AG04450 (cell line): ENCODE measurements around the gene TSPAN4. TPM values are rescaled to one million over a fixed set of nuclear protein-coding genes. Genes with fewer than 3 reads are reported as not detected.

Experiments
- CTCF ChIA-PET: fragments of 300-600, 350-600 bp; formaldehyde crosslinking; extraction: SDS; loops from one replicate; lab custom pipeline; 2022; ENCODE audit warnings: antibody characterized with exemption, inconsistent platforms; lab: Charles Lee
- POLR2A ChIA-PET: fragments of 350-600 bp; formaldehyde crosslinking; extraction: SDS; loops from one replicate; lab custom pipeline; 2021; ENCODE audit warnings: antibody characterized with exemption, inconsistent platforms; lab: Yijun Ruan, JAX
- DNase-seq: peaks from one replicate; pipeline ENCODE4 v3.0.0-alpha.2; 2011; ENCODE audit warnings: low read depth, low spot score
- H3K27ac ChIP-seq: one replicate; pipeline ENCODE4 v1.5.1; 2012; ENCODE audit warnings: low read depth, low read length, control low read depth
- H3K27me3 ChIP-seq: one replicate; pipeline ENCODE4 v1.6.0; 2012; ENCODE audit warnings: low read length; ENCODE audit not compliant: control insufficient read depth, insufficient read depth
- H3K4me3 ChIP-seq: 2 replicates; pipeline ENCODE4 v1.5.1; 2011; ENCODE audit warnings: mild to moderate bottlenecking, low read depth, low read length, control low read depth
- H3K9me3 ChIP-seq: 2 replicates; pipeline ENCODE4 v1.5.1; 2012; ENCODE audit warnings: low read length; ENCODE audit not compliant: control insufficient read depth, insufficient read depth
- polyA plus RNA-seq: library from polyadenylated mRNA; depleted of rRNA; stranded (reverse); fragments of >200 nt; gene quantifications from 2 replicates; pipeline ENCODE4 v1.2.3, GENCODE V29; 2011
- TF ChIP-seq, protein P1 (sequence below): IDR thresholded peaks from 2 replicates; pipeline ENCODE4 v1.5.1; 2011; ENCODE audit warnings: low read depth, low read length, control low read depth, inconsistent platforms

TSPAN4 gene
- polyA plus RNA-seq, 1 experiment = 92.6 TPM

DNA sequence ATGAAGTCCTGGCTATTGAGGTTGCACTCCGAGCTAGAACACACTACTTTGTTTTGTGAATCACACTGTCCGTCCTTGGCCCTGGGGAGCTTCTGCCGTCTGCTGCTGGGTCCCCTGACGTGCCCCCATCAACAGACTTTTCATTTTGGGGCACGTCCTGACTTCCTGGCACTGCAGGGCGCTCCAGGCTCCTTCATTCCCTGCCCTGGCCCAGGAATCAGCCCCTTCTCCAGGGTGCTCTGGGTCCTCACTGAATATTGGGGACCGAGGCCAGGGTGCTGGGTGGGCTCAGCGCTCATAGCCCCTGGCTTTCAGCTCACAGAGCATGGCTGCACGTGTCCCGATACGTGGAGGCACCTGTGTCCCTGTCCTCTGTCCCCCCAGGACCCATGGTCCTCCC, 22.2 kb downstream of the TSPAN4 start:
- ChIA-PET POLR2A (no interaction called here), CTCF (no interaction called here)
- TF ChIP-seq, protein P1, sequence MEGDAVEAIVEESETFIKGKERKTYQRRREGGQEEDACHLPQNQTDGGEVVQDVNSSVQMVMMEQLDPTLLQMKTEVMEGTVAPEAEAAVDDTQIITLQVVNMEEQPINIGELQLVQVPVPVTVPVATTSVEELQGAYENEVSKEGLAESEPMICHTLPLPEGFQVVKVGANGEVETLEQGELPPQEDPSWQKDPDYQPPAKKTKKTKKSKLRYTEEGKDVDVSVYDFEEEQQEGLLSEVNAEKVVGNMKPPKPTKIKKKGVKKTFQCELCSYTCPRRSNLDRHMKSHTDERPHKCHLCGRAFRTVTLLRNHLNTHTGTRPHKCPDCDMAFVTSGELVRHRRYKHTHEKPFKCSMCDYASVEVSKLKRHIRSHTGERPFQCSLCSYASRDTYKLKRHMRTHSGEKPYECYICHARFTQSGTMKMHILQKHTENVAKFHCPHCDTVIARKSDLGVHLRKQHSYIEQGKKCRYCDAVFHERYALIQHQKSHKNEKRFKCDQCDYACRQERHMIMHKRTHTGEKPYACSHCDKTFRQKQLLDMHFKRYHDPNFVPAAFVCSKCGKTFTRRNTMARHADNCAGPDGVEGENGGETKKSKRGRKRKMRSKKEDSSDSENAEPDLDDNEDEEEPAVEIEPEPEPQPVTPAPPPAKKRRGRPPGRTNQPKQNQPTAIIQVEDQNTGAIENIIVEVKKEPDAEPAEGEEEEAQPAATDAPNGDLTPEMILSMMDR = no peak
- H3K4me3 ChIP-seq = no peak overlapping the region
- no peak for DNase-seq
- no peaks in the 10 kb centered on the region for H3K27me3 ChIP-seq
- H3K9me3 ChIP-seq = no peaks in the 10 kb centered on the region; the same call in 1 of the 2 replicates
- H3K27ac ChIP-seq = no peak overlapping the region

DNA sequence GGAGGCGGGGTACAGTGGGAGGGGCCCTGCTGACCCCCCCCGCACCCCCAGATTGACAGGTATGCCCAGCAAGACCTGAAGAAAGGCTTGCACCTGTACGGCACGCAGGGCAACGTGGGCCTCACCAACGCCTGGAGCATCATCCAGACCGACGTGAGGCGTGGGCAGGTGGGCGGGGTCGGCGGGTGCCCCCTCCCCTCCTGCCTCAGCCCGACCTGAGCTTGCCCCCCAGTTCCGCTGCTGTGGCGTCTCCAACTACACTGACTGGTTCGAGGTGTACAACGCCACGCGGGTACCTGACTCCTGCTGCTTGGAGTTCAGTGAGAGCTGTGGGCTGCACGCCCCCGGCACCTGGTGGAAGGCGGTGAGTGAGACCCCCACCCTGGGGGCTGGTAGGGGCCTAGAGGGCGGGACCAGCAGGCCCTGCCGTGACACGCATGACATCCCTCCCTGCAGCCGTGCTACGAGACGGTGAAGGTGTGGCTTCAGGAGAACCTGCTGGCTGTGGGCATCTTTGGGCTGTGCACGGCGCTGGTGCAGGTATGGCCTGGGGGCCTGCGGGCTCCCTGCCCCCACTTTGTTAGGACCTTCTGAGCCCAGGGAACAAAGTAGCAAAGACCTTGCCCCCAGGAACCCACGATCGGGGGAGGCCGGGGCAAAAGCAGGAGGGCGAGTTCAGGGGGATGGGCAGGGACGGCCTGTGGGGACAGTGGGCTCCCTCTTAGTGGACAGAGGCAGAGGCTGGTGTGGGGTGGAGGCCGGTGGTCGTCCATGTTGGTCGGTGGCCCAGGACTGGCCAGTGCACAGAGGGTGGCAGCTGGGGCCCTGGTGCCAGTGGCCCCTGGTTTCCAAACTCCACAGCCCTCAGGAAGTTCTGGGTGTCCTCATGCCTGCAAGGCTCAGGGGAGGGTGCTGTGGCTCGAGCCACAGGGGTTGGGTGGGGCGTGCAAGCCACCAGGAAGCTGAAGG, 23.1 kb downstream of the TSPAN4 start:
- Histone ChIP-seq H3K9me3 (no peaks in the 10 kb centered on the region; the same call in 1 of the 2 replicates), H3K27me3 (no peaks in the 10 kb centered on the region), H3K27ac (no peak overlapping the region), H3K4me3 (no peak overlapping the region)
- POLR2A ChIA-PET = interaction anchor here (1.3 to 1.8 kb wide), 2 partner anchors 9 to 19 kb away, joined by 3 to 4 read pairs; no protein-coding TSS in a partner anchor
- no peak for DNase-seq
- TF ChIP-seq, protein P1 = no peak
- CTCF ChIA-PET = no interaction called here

DNA sequence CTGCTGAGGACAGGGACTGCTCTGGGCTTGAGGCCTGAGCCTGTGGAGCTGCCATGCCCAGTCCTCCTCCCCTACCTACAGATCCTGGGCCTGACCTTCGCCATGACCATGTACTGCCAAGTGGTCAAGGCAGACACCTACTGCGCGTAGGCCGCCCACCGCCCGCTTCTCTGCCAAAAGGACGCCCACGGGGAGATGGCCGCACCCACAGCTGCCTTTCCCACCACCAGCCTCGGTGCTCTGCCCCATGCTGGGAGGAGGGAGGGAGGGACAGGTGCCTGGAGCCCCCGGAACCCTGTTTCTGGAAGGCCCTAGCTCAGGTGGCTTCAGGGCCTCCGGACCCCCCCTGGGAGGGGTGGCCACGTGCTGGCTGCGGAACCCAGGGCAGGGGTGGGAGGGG, 23.8 kb downstream of the TSPAN4 start:
- DNase-seq = no peak
- Histone ChIP-seq H3K4me3 (no peak overlapping the region), H3K27me3 (no peaks in the 10 kb centered on the region), H3K9me3 (no peaks in the 10 kb centered on the region; the same call in 1 of the 2 replicates), H3K27ac (no peak overlapping the region)
- CTCF ChIA-PET = no interaction called here
- TF ChIP-seq, protein P1 = no peak
- POLR2A ChIA-PET = interaction anchor here (1.2 to 1.8 kb wide), 3 partner anchors 8 to 48 kb away, joined by 3 to 4 read pairs (median 3); partner anchors contain the start of gene PNPLA2

DNA sequence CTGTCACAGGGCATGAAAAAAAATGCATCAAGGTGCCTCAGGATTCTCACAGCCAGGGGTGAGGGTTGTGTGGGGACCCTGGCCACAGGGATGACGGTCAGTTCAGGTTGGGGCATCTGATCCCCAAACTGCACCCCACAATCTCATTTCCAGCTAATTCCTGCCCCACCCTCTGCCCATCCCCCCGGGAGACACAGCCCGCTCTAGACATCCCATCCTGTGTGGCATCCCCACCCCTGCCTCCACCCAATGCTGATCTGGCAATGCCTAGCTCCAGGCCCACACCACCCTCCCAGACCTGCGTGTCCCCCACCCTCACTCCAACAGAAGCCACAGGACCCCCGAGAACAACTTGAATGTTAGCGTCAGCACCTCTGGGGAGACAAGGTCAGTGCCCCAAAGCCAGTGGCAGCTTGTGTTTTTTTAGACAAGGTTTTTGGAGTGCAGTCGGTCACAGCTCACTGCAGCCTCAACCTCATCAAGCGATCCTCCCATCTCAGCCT, 25.3 kb downstream of the TSPAN4 start:
- TF ChIP-seq, protein P1 = no peak
- Histone ChIP-seq H3K4me3 (no peak overlapping the region), H3K27ac (no peak overlapping the region), H3K27me3 (no peaks in the 10 kb centered on the region), H3K9me3 (no peaks in the 10 kb centered on the region; the same call in 1 of the 2 replicates)
- ChIA-PET CTCF (no interaction called here), POLR2A (interaction anchor here (1.8 kb wide), 1 partner anchor 21 kb away, joined by 4 read pairs; no protein-coding TSS in a partner anchor)
- no peak for DNase-seq

DNA sequence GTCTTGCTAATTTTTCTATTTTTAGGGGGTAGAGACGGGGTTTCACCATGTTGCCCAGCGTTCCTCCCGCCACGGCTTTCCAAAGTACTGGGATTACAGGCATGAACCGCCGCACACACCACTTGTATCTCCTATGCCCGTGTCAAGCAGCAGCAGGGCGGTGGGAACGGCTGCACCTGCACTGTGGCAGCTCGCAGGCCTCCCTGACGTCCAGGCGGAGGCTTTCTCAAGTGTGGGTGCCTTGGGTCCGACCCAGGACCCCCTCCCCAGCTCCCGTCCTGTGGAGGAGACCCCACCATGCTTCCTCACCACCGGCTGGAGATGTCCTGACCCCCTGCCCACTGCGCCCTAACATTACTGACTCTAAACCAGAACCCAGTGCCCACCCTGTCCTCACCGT, 25.7 kb downstream of the TSPAN4 start:
- TF ChIP-seq, protein P1 = no peak
- CTCF ChIA-PET = no interaction called here
- no peak overlapping the region for H3K27ac ChIP-seq
- H3K4me3 ChIP-seq = no peak overlapping the region
- no peaks in the 10 kb centered on the region for H3K27me3 ChIP-seq
- DNase-seq = no peak
- H3K9me3 ChIP-seq = no peaks in the 10 kb centered on the region; the same call in 1 of the 2 replicates
- POLR2A ChIA-PET = no interaction called here
